GM18526 (cell line): Measurements from ENCODE around the gene IFNK.

Experiments
- POLR2A ChIP-seq: IDR thresholded peaks from 3 replicates; pipeline ENCODE4 v1.6.1; 2011; ENCODE audit not compliant: insufficient read length; ENCODE audit errors: extremely low read depth

The IFNK gene

GRCh38 chr9:27524236-27524635 lies at the start of gene IFNK:
IFNK (plus strand) TSS chr9:27524290; CDS start chr9:27524337, 47 bp downstream.
- TF ChIP-seq POLR2A = no peak

- no peak for TF ChIP-seq POLR2A
These were observed 49.8 kb upstream of the IFNK start for GRCh38 chr9:27474305-27474704.

- TF ChIP-seq POLR2A = no peak
These were observed 49.0 kb upstream of the IFNK start for GRCh38 chr9:27475057-27475595.

- TF ChIP-seq POLR2A = no peak
These were observed 47.1 kb upstream of the IFNK start for GRCh38 chr9:27476870-27477515.

- TF ChIP-seq POLR2A = no peak
These were observed 45.8 kb upstream of the IFNK start for GRCh38 chr9:27478322-27478721.

- no peak for TF ChIP-seq POLR2A
These were observed 41.4 kb upstream of the IFNK start for GRCh38 chr9:27482709-27483108.

GRCh38 chr9:27483576-27483975 lies 40.5 kb upstream of the IFNK start:
- TF ChIP-seq POLR2A = no peak

GRCh38 chr9:27485158-27485557 lies 38.9 kb upstream of the IFNK start:
- TF ChIP-seq POLR2A = no peak

GRCh38 chr9:27487128-27487640 lies 36.9 kb upstream of the IFNK start:
- no peak for TF ChIP-seq POLR2A

- no peak for TF ChIP-seq POLR2A
These were observed 36.2 kb upstream of the IFNK start for GRCh38 chr9:27487927-27488326.

- no peak for TF ChIP-seq POLR2A
These were observed 34.8 kb upstream of the IFNK start for GRCh38 chr9:27489087-27489876.

GRCh38 chr9:27491154-27491553 lies 32.9 kb upstream of the IFNK start:
- TF ChIP-seq POLR2A = no peak

- TF ChIP-seq POLR2A = no peak
These were observed 28.5 kb upstream of the IFNK start for GRCh38 chr9:27495480-27496134.

- TF ChIP-seq POLR2A = no peak
These were observed 28.0 kb upstream of the IFNK start for GRCh38 chr9:27496135-27496504.

GRCh38 chr9:27497883-27498417 lies 26.1 kb upstream of the IFNK start:
- TF ChIP-seq POLR2A = no peak
